ENCODE measurements around the gene TMPRSS13. TPM values are rescaled to one million over a fixed set of nuclear protein-coding genes. Genes with fewer than 3 reads are reported as not detected.

Gene TMPRSS13
- total and polyA plus RNA-seq, 2 of the 13 experiments (the other 11 are each of a cell fraction or from before 2014, with no cell fraction given), result not detected

DNA sequence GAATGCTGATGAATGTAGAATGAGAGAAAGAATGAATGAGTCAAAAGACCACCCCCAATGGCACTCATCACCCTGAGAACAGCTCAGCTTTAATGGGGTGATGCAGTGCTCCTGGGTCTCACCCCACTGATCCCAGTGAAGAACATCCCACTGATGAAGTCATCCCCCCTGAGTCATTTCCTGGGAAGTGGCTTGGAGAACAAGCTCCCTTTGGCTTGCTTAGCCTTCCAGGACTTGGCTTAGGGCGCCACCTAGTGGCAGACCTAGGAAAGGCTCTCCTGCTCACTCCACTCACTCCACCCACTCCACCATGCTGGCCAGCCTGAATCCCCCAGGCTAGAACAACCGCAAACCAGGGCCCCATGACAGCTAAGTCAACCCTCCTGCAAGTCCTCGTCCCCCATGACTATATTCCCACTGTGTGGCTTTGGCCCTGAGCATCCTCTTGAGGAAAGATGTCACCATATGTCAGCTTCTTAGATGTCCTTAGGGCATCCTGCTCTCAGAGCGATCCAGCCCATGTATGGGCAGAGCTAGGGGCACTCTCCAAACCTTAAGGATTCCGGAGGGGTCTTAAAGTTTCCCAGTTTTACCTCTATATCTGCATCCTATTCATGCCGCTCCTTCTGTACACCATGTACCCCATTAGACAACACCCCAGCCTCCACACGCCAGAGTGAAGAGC, 17.8 kb upstream of the TMPRSS13 start:
- H3K36me3 ChIP-seq (replicated peaks in 1 of 2; ENCODE audit: control insufficient read depth in 1 of 2, insufficient read depth in 2 of 2, low read length in 2 of 2), result no peaks in the 10 kb centered on the region
- CTCF ChIA-PET (ENCODE audit: low intra/inter-chr PET ratio, low total read pairs), result interaction anchor here (0.9 to 3.2 kb wide), 4 partner anchors 102 to 139 kb away, joined by 3 to 33 read pairs (median 20); no protein-coding TSS in a partner anchor
- peak; percentile 64 for DNase-seq (ENCODE audit: low spot score)
- no peaks in the 10 kb centered on the region; the same call in 1 of the 2 replicates for H3K9me3 ChIP-seq (ENCODE audit: low read length)
- in situ Hi-C loops (cut with HindIII; ENCODE audit: extremely low pct_ligation_motif_present, low pct_unique_long_range_greater_than_20kb) (loop anchor here (5.0 to 25.0 kb wide), 2 partner anchors 125 to 510 kb away; partner anchors contain the start of gene FXYD2), intact Hi-C loops (cut with micrococcal nuclease; ENCODE audit: unreplicated experiment) (loop anchor here (1.0 to 10.0 kb wide), 3 partner anchors 103 to 522 kb away; no protein-coding TSS in a partner anchor)
- H3K27me3 ChIP-seq (ENCODE audit: control insufficient read depth in 1 of 2, insufficient read depth in 2 of 2, low read length in 2 of 2), result peaks cover 3 to 19% of the 10 kb centered on the region in 2 experiments; a peak in 2 of 5 replicates
- no peak overlapping the region for H3K4me3 ChIP-seq (replicated peaks in 1 of 3; ENCODE audit: insufficient read depth in 1 of 3, low read depth in 2 of 3, low read length in 3 of 3)
- 56% methylated on average over 4 of the region's 7 CpGs for WGBS (ENCODE audit: low lambda C conversion rate)
- H2AFZ ChIP-seq (ENCODE audit: low read length), result no peak overlapping the region
- POLR2A ChIA-PET, result interaction anchor here (0.7 to 0.9 kb wide), 2 partner anchors 103 to 139 kb away, joined by 3 to 4 read pairs; no protein-coding TSS in a partner anchor
- ATAC-seq, result peak; percentile 97
- FAIRE-seq, result peak; percentile 80
- H3K79me2 ChIP-seq (ENCODE audit: insufficient read depth, low read length), result no peaks in the 10 kb centered on the region
- no peaks in the 10 kb centered on the region for H3K4me1 ChIP-seq (ENCODE audit: insufficient read depth, low read length)
- H3K9ac ChIP-seq (ENCODE audit: insufficient read depth, low read depth, low read length), result no peak overlapping the region
- no peak overlapping the region for H3K4me2 ChIP-seq (ENCODE audit: low read depth, low read length)
- H3K27ac ChIP-seq (ENCODE audit: extremely low read length, insufficient read depth, low read length), result no peak overlapping the region
- H4K20me1 ChIP-seq (ENCODE audit: insufficient read depth, low read length), result no peaks in the 10 kb centered on the region
- BruUV-seq (replicated peaks), result no TSS peak
- TF ChIP-seq IKZF4 (CRISPR knock-in tag; IDR thresholded peaks at IDR 0.05; ENCODE audit: borderline replicate concordance, low read depth, not compliant biosample characterization), result no peak
- TF ChIP-seq ZNF720 (CRISPR knock-in tag; IDR thresholded peaks at IDR 0.05), result no peak
- no peak for TF ChIP-seq KMT2B (CRISPR knock-in tag; IDR thresholded peaks at IDR 0.05)
- no peak for TF ChIP-seq SATB2 (CRISPR knock-in tag; IDR thresholded peaks at IDR 0.05)
- no peak; the same call in 1 of the 2 replicates for TF ChIP-seq ZBTB26 (CRISPR knock-in tag; IDR thresholded peaks at IDR 0.05; ENCODE audit: borderline replicate concordance)
- no peak for TF ChIP-seq ZNF800 (CRISPR knock-in tag; IDR thresholded peaks at IDR 0.05)
- TF ChIP-seq TAF1 (CRISPR knock-in tag; IDR thresholded peaks at IDR 0.05), result no peak
- no peak for TF ChIP-seq ZBTB33 (CRISPR knock-in tag; IDR thresholded peaks at IDR 0.05)
- TF ChIP-seq ZNF263 (CRISPR knock-in tag; IDR thresholded peaks at IDR 0.05), result peak; percentile 61; the same call in 1 of the 2 replicates
- TF ChIP-seq HNRNPUL1 (IDR thresholded peaks at IDR 0.05; ENCODE audit: low read depth, low read length), result no peak
- TF ChIP-seq CSRNP1 (CRISPR knock-in tag; IDR thresholded peaks at IDR 0.05), result no peak
- peak; percentile 51; the same call in 1 of the 2 replicates for TF ChIP-seq KDM2A (CRISPR knock-in tag; IDR thresholded peaks at IDR 0.05; ENCODE audit: borderline replicate concordance, low read depth)
- TF ChIP-seq E2F5 (CRISPR knock-in tag; conservative IDR thresholded peaks at IDR 0.05), result no peak
- no peak for TF ChIP-seq ZNF83 (CRISPR knock-in tag; IDR thresholded peaks at IDR 0.05; ENCODE audit: borderline replicate concordance)
- no peak for TF ChIP-seq EHMT2 (IDR thresholded peaks at IDR 0.05; ENCODE audit: borderline replicate concordance, low read depth, low read length)

All from HepG2 (cell line).